Measurements from ENCODE around the gene PATJ.

Gene PATJ

GRCh38 chr1:62011006-62011405 lies 268.7 kb downstream of the PATJ start:
- Histone ChIP-seq H3F3A (ENCODE audit: low read depth) (no peaks in the 10 kb centered on the region), H3K4me2 (ENCODE audit: low read depth, low read length, poor library complexity, severe bottlenecking) (no peak overlapping the region), H3K9me2 (replicated peaks; ENCODE audit: low read depth, low read length) (no peaks in the 10 kb centered on the region), H3K9ac (ENCODE audit: low read depth, low read length, poor library complexity, severe bottlenecking) (no peak overlapping the region), H2AFZ (ENCODE audit: low read length) (no peak overlapping the region), H3K36me3 (ENCODE audit: insufficient read depth, low read length) (no peaks in the 10 kb centered on the region), H3K79me2 (ENCODE audit: insufficient read depth, low read length) (no peaks in the 10 kb centered on the region), H3K9me3 (ENCODE audit: insufficient read depth, low read depth, low read length) (no peaks in the 10 kb centered on the region), H3K4me1 (ENCODE audit: insufficient read depth, low read length, poor library complexity, severe bottlenecking) (no peaks in the 10 kb centered on the region), H4K20me1 (ENCODE audit: insufficient read depth, low read length, poor library complexity, severe bottlenecking) (no peaks in the 10 kb centered on the region), H3K4me3 (ENCODE audit: low read length, poor library complexity, severe bottlenecking) (no peak overlapping the region), H3K27me3 (ENCODE audit: insufficient read depth, low read length, poor library complexity, severe bottlenecking) (no peaks in the 10 kb centered on the region)
- TF ChIP-seq EZH2phosphoT487 (IDR thresholded peaks at IDR 0.05; ENCODE audit: borderline replicate concordance) (no peak), CTCF (conservative IDR thresholded peaks at IDR 0.05; ENCODE audit: low read length) (no peak)

DNA sequence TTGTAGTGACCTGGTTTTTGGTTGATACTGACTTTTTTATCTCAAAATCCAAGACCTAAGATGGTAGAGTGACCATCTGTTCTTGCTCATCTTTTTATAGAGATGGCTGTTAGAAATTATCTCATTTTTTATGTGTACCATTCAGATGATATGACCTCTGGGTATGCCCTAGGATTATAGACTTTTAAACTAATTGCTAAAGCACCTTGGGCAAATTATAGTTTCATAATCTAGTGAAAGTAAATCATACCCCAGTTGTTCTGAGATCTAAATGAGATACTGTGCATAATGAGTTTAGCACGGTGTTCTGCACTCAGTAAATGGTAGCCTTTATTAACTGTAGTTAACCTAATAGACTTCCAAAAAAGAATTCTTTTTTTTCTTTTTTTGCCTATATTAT lies 269.8 kb downstream of the PATJ start:
- no peaks in the 10 kb centered on the region for H3F3A ChIP-seq (ENCODE audit: low read depth)
- H3K4me3 ChIP-seq (ENCODE audit: low read length, poor library complexity, severe bottlenecking), result no peak overlapping the region
- H3K4me1 ChIP-seq (ENCODE audit: insufficient read depth, low read length, poor library complexity, severe bottlenecking), result no peaks in the 10 kb centered on the region
- no peak overlapping the region for H3K9ac ChIP-seq (ENCODE audit: low read depth, low read length, poor library complexity, severe bottlenecking)
- H3K9me3 ChIP-seq (ENCODE audit: insufficient read depth, low read depth, low read length), result no peaks in the 10 kb centered on the region
- no peaks in the 10 kb centered on the region for H3K36me3 ChIP-seq (ENCODE audit: insufficient read depth, low read length)
- H3K27me3 ChIP-seq (ENCODE audit: insufficient read depth, low read length, poor library complexity, severe bottlenecking), result no peaks in the 10 kb centered on the region
- H4K20me1 ChIP-seq (ENCODE audit: insufficient read depth, low read length, poor library complexity, severe bottlenecking), result no peaks in the 10 kb centered on the region
- no peaks in the 10 kb centered on the region for H3K79me2 ChIP-seq (ENCODE audit: insufficient read depth, low read length)
- TF ChIP-seq EZH2phosphoT487 (IDR thresholded peaks at IDR 0.05; ENCODE audit: borderline replicate concordance), result no peak
- no peak for TF ChIP-seq CTCF (conservative IDR thresholded peaks at IDR 0.05; ENCODE audit: low read length)
- H3K9me2 ChIP-seq (replicated peaks; ENCODE audit: low read depth, low read length), result no peaks in the 10 kb centered on the region
- no peak overlapping the region for H3K4me2 ChIP-seq (ENCODE audit: low read depth, low read length, poor library complexity, severe bottlenecking)
- no peak overlapping the region for H2AFZ ChIP-seq (ENCODE audit: low read length)

- no peak for TF ChIP-seq CTCF (conservative IDR thresholded peaks at IDR 0.05; ENCODE audit: low read length)
- TF ChIP-seq EZH2phosphoT487 (IDR thresholded peaks at IDR 0.05; ENCODE audit: borderline replicate concordance), result no peak
- Histone ChIP-seq H4K20me1 (ENCODE audit: insufficient read depth, low read length, poor library complexity, severe bottlenecking) (no peaks in the 10 kb centered on the region), H2AFZ (ENCODE audit: low read length) (no peak overlapping the region)
Measured at GRCh38 chr1:62012836-62013235, 270.6 kb downstream of the PATJ start.

More at GRCh38 chr1:62012836-62013235, 270.6 kb downstream of the PATJ start:
- Histone ChIP-seq H3K9ac (ENCODE audit: low read depth, low read length, poor library complexity, severe bottlenecking) (no peak overlapping the region), H3K36me3 (ENCODE audit: insufficient read depth, low read length) (no peaks in the 10 kb centered on the region), H3K4me1 (ENCODE audit: insufficient read depth, low read length, poor library complexity, severe bottlenecking) (no peaks in the 10 kb centered on the region), H3F3A (ENCODE audit: low read depth) (no peaks in the 10 kb centered on the region), H3K4me3 (ENCODE audit: low read length, poor library complexity, severe bottlenecking) (no peak overlapping the region), H3K4me2 (ENCODE audit: low read depth, low read length, poor library complexity, severe bottlenecking) (no peak overlapping the region), H3K9me3 (ENCODE audit: insufficient read depth, low read depth, low read length) (no peaks in the 10 kb centered on the region), H3K79me2 (ENCODE audit: insufficient read depth, low read length) (no peaks in the 10 kb centered on the region), H3K9me2 (replicated peaks; ENCODE audit: low read depth, low read length) (no peaks in the 10 kb centered on the region), H3K27me3 (ENCODE audit: insufficient read depth, low read length, poor library complexity, severe bottlenecking) (no peaks in the 10 kb centered on the region)

Measured in Loucy (cell line).